Lung (tissue), 12 donors: ENCODE results near the gene DNAJC16. TPM values are rescaled to one million over a fixed set of nuclear protein-coding genes. Genes with fewer than 3 reads are reported as not detected.

ENCODE experiments used
- ATAC-seq: fragments of 200-7000 bp; cut with Tn5 transposase; one replicate; pipeline ENCODE4 v1.9.1; 2020; ENCODE audit warnings: moderate number of reproducible peaks; ENCODE audit not compliant: insufficient read depth, low FRiP score
- DNase-seq, 3 donors: peaks; one replicate each; pipeline ENCODE4 v3.0.0-alpha.2; 2013 to 2017
- H3K27ac ChIP-seq, 2 donors: one replicate each; pipeline ENCODE4 v1.5.1; 2013; ENCODE audit warnings: mild to moderate bottlenecking in 2 of 2, moderate library complexity in 2 of 2, control low read depth in 1 of 2, inconsistent platforms in 1 of 2, low read depth in 1 of 2, low read length in 1 of 2
- H3K27me3 ChIP-seq, 3 donors: one replicate each; pipeline ENCODE4 v1.5.1; 2013; ENCODE audit warnings: low read length in 2 of 3; ENCODE audit not compliant: control insufficient read depth in 3 of 3, insufficient read depth in 3 of 3
- H3K36me3 ChIP-seq, 4 donors: one replicate each; pipeline ENCODE4 v1.5.1; 2013; ENCODE audit warnings: low read length in 4 of 4, mild to moderate bottlenecking in 1 of 4, moderate library complexity in 1 of 4; ENCODE audit not compliant: control insufficient read depth in 4 of 4, insufficient read depth in 4 of 4
- H3K4me1 ChIP-seq, 5 donors: one replicate each; pipeline ENCODE4 v1.5.1; 2013; ENCODE audit warnings: low read length in 5 of 5, mild to moderate bottlenecking in 2 of 5, moderate library complexity in 1 of 5; ENCODE audit not compliant: control insufficient read depth in 5 of 5, insufficient read depth in 5 of 5
- H3K4me3 ChIP-seq: one replicate; pipeline ENCODE4 v1.5.1; 2013; ENCODE audit warnings: mild to moderate bottlenecking, control low read depth, moderate library complexity
- H3K9ac ChIP-seq, 2 donors: one replicate each; pipeline ENCODE4 v1.5.1; 2013; ENCODE audit warnings: low read length in 2 of 2, control low read depth in 1 of 2; ENCODE audit not compliant: insufficient read depth in 1 of 2
- H3K9me3 ChIP-seq, 4 donors: one replicate each; pipeline ENCODE4 v1.5.1; 2013; ENCODE audit warnings: low read length in 3 of 4, mild to moderate bottlenecking in 1 of 4, moderate library complexity in 1 of 4; ENCODE audit not compliant: control insufficient read depth in 4 of 4, insufficient read depth in 3 of 4
- WGBS, 2 donors: extraction: QIAGEN DNeasy Blood & Tissue Kit; methylation state at CpG; one replicate each; pipeline ENCODE4 v1.1.7; 2013; 5-methylcytosine and 5-hydroxymethylcytosine counted together
- polyA plus RNA-seq, 2 donors: library from polyadenylated mRNA; stranded (reverse); fragments of 200-250 nt; gene quantifications; one replicate each; pipeline ENCODE4 v1.2.1, GENCODE V29; 2013
- total RNA-seq, 2 donors: library from RNA; depleted of rRNA in 1 of 2; stranded (reverse); fragments of >200 nt in 1 of 2; gene quantifications; one replicate each; pipeline ENCODE4 v1.2.1, GENCODE V29; 2014 to 2021
- TF ChIP-seq, protein P1 (sequence below): IDR thresholded peaks from 2 replicates; pipeline ENCODE4 v1.5.1; 2012; ENCODE audit warnings: mild to moderate bottlenecking; ENCODE audit errors: control extremely low read depth, extremely low read depth
- donor health status: control.
- donor health status: control.
- donor health status: Bipolar disorder and iron deficiency.
- donor health status: healthy.
- donor health status: DM: yes; HTN: yes; CAD: no.

The DNAJC16 gene
- total and polyA plus RNA-seq, 4 donors: 4.8 to 28.8 (median 12.8) TPM

GRCh38 chr1:15570861-15571260 lies 44.2 kb downstream of the DNAJC16 start:
- Histone ChIP-seq H3K36me3 (peaks cover 16 to 38% (median 20%) of the 10 kb centered on the region in 4 donors), H3K9me3 (peaks cover 0 to 1% (median 0%) of the 10 kb centered on the region in 4 donors), H3K27ac (no peak overlapping the region), H3K9ac (no peak overlapping the region), H3K4me3 (no peak overlapping the region), H3K4me1 (peaks cover 0 to 10% (median 0%) of the 10 kb centered on the region in 5 donors), H3K27me3 (no peaks in the 10 kb centered on the region)
- no peak for ATAC-seq
- DNase-seq: no peak
- 96 to 98% methylated on average over 1 of the region's 1 CpG for WGBS, 2 donors
- TF ChIP-seq, protein P1, sequence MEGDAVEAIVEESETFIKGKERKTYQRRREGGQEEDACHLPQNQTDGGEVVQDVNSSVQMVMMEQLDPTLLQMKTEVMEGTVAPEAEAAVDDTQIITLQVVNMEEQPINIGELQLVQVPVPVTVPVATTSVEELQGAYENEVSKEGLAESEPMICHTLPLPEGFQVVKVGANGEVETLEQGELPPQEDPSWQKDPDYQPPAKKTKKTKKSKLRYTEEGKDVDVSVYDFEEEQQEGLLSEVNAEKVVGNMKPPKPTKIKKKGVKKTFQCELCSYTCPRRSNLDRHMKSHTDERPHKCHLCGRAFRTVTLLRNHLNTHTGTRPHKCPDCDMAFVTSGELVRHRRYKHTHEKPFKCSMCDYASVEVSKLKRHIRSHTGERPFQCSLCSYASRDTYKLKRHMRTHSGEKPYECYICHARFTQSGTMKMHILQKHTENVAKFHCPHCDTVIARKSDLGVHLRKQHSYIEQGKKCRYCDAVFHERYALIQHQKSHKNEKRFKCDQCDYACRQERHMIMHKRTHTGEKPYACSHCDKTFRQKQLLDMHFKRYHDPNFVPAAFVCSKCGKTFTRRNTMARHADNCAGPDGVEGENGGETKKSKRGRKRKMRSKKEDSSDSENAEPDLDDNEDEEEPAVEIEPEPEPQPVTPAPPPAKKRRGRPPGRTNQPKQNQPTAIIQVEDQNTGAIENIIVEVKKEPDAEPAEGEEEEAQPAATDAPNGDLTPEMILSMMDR: no peak

DNA sequence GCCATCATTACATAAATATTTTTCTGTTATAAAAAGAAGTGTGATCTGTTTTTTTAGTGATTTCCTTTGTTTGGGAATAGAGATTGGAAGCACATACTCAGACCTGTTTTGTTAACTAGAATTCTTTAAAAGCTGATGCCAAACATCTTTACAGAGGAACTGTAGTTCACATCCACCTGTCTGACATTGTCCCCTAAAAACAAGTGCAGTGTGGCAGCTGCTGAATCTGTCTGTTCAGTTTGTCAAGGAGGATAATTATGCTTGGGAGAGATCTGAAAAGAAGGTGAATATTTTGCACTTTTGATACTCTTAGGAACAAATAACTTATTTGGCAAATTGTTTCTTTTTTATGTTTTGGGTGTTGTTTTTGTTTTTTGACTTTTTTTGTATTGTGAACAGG lies 44.6 kb downstream of the DNAJC16 start:
- Histone ChIP-seq H3K9me3 (peaks cover 0 to 1% (median 0%) of the 10 kb centered on the region in 4 donors), H3K9ac (no peak overlapping the region), H3K27ac (no peak overlapping the region), H3K4me1 (peaks cover 0 to 10% (median 0%) of the 10 kb centered on the region in 5 donors), H3K27me3 (no peaks in the 10 kb centered on the region), H3K36me3 (peaks cover 12 to 33% (median 17%) of the 10 kb centered on the region in 4 donors), H3K4me3 (no peak overlapping the region)
- ATAC-seq (no peak), DNase-seq (no peak)
- TF ChIP-seq, protein P1: no peak

DNA sequence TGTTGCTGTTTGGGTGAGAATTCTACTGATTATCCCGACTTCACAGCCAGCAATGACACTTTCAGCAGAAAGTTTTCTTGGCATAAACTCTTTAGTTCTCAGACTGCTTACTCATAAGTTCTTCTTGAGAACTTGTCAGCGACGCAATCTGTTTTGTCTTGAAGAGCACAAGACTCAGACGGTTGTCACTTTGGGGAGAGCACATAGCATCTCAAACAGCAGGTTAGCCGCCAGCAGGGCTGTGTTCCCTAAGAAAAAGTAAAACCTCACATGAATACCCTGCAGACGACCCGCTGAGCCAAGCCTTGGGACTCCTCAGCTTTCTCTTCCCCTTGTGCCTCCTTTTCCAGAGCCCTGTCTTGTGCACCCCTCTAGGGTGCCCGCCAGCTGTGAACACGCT lies 46.8 kb downstream of the DNAJC16 start:
- 87 to 92% methylated on average over 9 of the region's 9 CpGs for WGBS, 2 donors
- no peak for ATAC-seq
- Histone ChIP-seq H3K9ac (no peak overlapping the region), H3K4me1 (peaks cover 0 to 10% (median 0%) of the 10 kb centered on the region in 5 donors), H3K27ac (no peak overlapping the region), H3K27me3 (no peaks in the 10 kb centered on the region), H3K9me3 (no peaks in the 10 kb centered on the region), H3K4me3 (no peak overlapping the region), H3K36me3 (peaks cover 2 to 14% (median 7%) of the 10 kb centered on the region in 4 donors)
- TF ChIP-seq, protein P1: no peak
- DNase-seq: no peak

- Histone ChIP-seq H3K9ac (no peak overlapping the region), H3K27me3 (no peaks in the 10 kb centered on the region), H3K4me1 (peaks cover 0 to 10% (median 3%) of the 10 kb centered on the region in 5 donors), H3K27ac (no peak overlapping the region), H3K36me3 (peaks cover 0 to 9% (median under 1%) of the 10 kb centered on the region in 4 donors), H3K4me3 (no peak overlapping the region), H3K9me3 (no peaks in the 10 kb centered on the region)
- DNase-seq: peak; percentile 38 to 59 (median 46)
- no peak for ATAC-seq
- TF ChIP-seq, protein P1: no peak
- WGBS, 2 donors: 82 to 88% methylated on average over 6 of the region's 6 CpGs
Observed at GRCh38 chr1:15574741-15575140, 48.1 kb downstream of the DNAJC16 start.
